Right lobe of liver (tissue), 6 donors: ENCODE results near the gene GALNT15. TPM values are rescaled to one million over a fixed set of nuclear protein-coding genes. Genes with fewer than 3 reads are reported as not detected.

Experiments used
- ATAC-seq, 4 donors: fragments of 200-7000 bp; cut with Tn5 transposase; one replicate each; pipeline ENCODE4 v1.9.1; 2020; ENCODE audit warnings: mild to moderate bottlenecking in 4 of 4, moderate library complexity in 4 of 4
- DNase-seq, 3 donors: peaks; one replicate each; pipeline ENCODE4 v3.0.0-alpha.2; 2020
- H3K27ac ChIP-seq, 3 donors: fragments of 200-600 bp; one replicate each; pipeline ENCODE4 v1.8.0; 2022
- H3K27me3 ChIP-seq, 2 donors: fragments of 200-600 bp; one replicate each; pipeline ENCODE4 v1.8.0; 2022
- H3K36me3 ChIP-seq, 4 donors: fragments of 200-600 bp; sonication (generic) in 1 of 4; one replicate each; pipeline versions ENCODE4 v1.5.1 to v1.8.0; 2017 to 2022; ENCODE audit warnings: control low read depth in 1 of 4
- H3K4me1 ChIP-seq, 4 donors: fragments of 200-600 bp; sonication (generic) in 1 of 4; one replicate each; pipeline versions ENCODE4 v1.5.1 to v1.8.0; 2017 to 2022; ENCODE audit warnings: control low read depth in 1 of 4
- H3K4me3 ChIP-seq, 3 donors: fragments of 200-600 bp; one replicate each; pipeline ENCODE4 v1.8.0; 2022
- H3K9me3 ChIP-seq, 4 donors: fragments of 200-600 bp; sonication (generic) in 1 of 4; one replicate each; pipeline versions ENCODE4 v1.5.1 to v1.8.0; 2017 to 2022; ENCODE audit warnings: control low read depth in 1 of 4
- CTCF ChIP-seq, 4 donors: fragments of 200-600 bp in 3 of 4; fragments of 450-650 bp in 1 of 4; IDR thresholded peaks; one replicate each; pipeline versions ENCODE4 v1.5.1 to v1.8.0; 2016 to 2022; ENCODE audit warnings: antibody characterized with exemption in 4 of 4, mild to moderate bottlenecking in 2 of 4
- POLR2A ChIP-seq: fragments of 450-650 bp; IDR thresholded peaks from one replicate; pipeline ENCODE4 v1.6.1; 2017; ENCODE audit warnings: antibody characterized with exemption, mild to moderate bottlenecking
- WGBS: methylation state at CpG from one replicate; pipeline ENCODE4 v1.1.6; 2018; ENCODE audit warnings: low coverage, low lambda C conversion rate; ENCODE audit not compliant: insufficient coverage; ENCODE audit errors: missing lambda C conversion rate; 5-methylcytosine and 5-hydroxymethylcytosine counted together
- intact Hi-C, 2 donors: fragments of 100-400 bp; cut with DNase I; formaldehyde crosslinking; loops; one replicate each; pipeline versions ENCODE4 v1.11.2 to v1.14.1; 2022
- total RNA-seq, 6 experiments: library from RNA; depleted of rRNA in 2 of 6; stranded (reverse); fragments of >200 nt in 2 of 6; fragmentation: NEBNext Ultra II Directional in 3 of 6; extraction: Animal tissue kit (Norgen Biotek cat#: 25700) in 3 of 6; gene quantifications; one replicate each; pipeline versions ENCODE4 v1.1.0 to v1.2.4, GENCODE V29; 2016 to 2023
- donor health status: DM: no; HTN: yes; CAD: no.
- donor health status: DM: no; HTN: no; CAD: no.
- donor health status: DM: no; HTN: no; CAD: no.
- donor health status: DM: no; HTN: yes; CAD: no.
- donor health status: DM: no; HTN: yes; CAD: no.

Gene GALNT15
- total RNA-seq, 6 experiments from 2014 or later = 2.0 to 9.2 (median 4.0) TPM

- H3K9me3 ChIP-seq = no peaks in the 10 kb centered on the region
- peaks cover 0 to 14% (median 0%) of the 10 kb centered on the region in 4 donors for H3K36me3 ChIP-seq
- no peak overlapping the region for H3K4me3 ChIP-seq
- H3K27ac ChIP-seq = no peak overlapping the region
- H3K27me3 ChIP-seq = no peaks in the 10 kb centered on the region
- H3K4me1 ChIP-seq = peaks cover 0 to 29% (median under 1%) of the 10 kb centered on the region in 4 donors
- intact Hi-C loops = no loop called here
- ATAC-seq (no peak), DNase-seq (no peak)
- 69% methylated on average over 4 of the region's 4 CpGs for WGBS
- TF ChIP-seq CTCF (IDR thresholded peaks at IDR 0.05) = no peak
- no peak for TF ChIP-seq POLR2A
These were observed 87.7 kb downstream of the GALNT15 start for GRCh38 chr3:16262174-16262573.

GRCh38 chr3:16264174-16264707 is 89.8 kb downstream of the GALNT15 start:
- WGBS = under 1% methylated on average over 21 of the region's 21 CpGs
- DNase-seq (no peak), ATAC-seq (no peak)
- intact Hi-C loops = no loop called here
- Histone ChIP-seq H3K9me3 (no peaks in the 10 kb centered on the region), H3K4me1 (peaks cover 0 to 43% (median 5%) of the 10 kb centered on the region in 4 donors), H3K27ac (peak overlapping the region; percentile 4 to 96 (median 52)), H3K27me3 (no peaks in the 10 kb centered on the region), H3K4me3 (peak overlapping the region; percentile 63 to 91 (median 70)), H3K36me3 (peaks cover 0 to 13% (median 0%) of the 10 kb centered on the region in 4 donors)
- TF ChIP-seq POLR2A (no peak), CTCF (IDR thresholded peaks at IDR 0.05) (no peak)

- intact Hi-C loops = no loop called here
- H3K9me3 ChIP-seq = no peaks in the 10 kb centered on the region
- under 1% methylated on average over 30 of the region's 61 CpGs for WGBS
- H3K27me3 ChIP-seq = no peaks in the 10 kb centered on the region
- ATAC-seq (peak; percentile 95 to 99 (median 98)), DNase-seq (peak; percentile 100)
- H3K36me3 ChIP-seq = peaks cover 0 to 8% (median 0%) of the 10 kb centered on the region in 4 donors
- peak within 1 kb of the TSS; percentile 63 to 91 (median 70) for H3K4me3 ChIP-seq
- H3K27ac ChIP-seq = peak within 1 kb of the TSS; percentile 72 to 96 (median 93)
- H3K4me1 ChIP-seq = peaks cover 0 to 43% (median 5%) of the 10 kb centered on the region in 4 donors
- TF ChIP-seq POLR2A (peak; percentile 91), CTCF (IDR thresholded peaks at IDR 0.05) (peak in 1 of 4 donors; percentile 25)
These were observed 90.4 kb downstream of the GALNT15 start, which contains the start of the genes DPH3 and OXNAD1 for GRCh38 chr3:16264708-16265454. TSS of gene DPH3 (minus strand) at chr3:16264943. CDS start at chr3:16264876, 67 bp downstream. TSS of gene OXNAD1 (plus strand) at chr3:16265212. CDS start at chr3:16270953, 5,741 bp downstream.

GRCh38 chr3:16265455-16265786 is 90.9 kb downstream of the GALNT15 start:
- WGBS = 0% methylated on average over 6 of the region's 6 CpGs
- Histone ChIP-seq H3K4me1 (peaks cover 0 to 43% (median 5%) of the 10 kb centered on the region in 4 donors), H3K9me3 (no peaks in the 10 kb centered on the region), H3K4me3 (peak overlapping the region; percentile 63 to 91 (median 70)), H3K36me3 (peaks cover 0 to 5% (median 2%) of the 10 kb centered on the region in 4 donors), H3K27ac (peak overlapping the region; percentile 72 to 96 (median 93)), H3K27me3 (no peaks in the 10 kb centered on the region)
- DNase-seq (no peak), ATAC-seq (no peak)
- intact Hi-C loops = no loop called here
- peak; percentile 7 for TF ChIP-seq POLR2A
- no peak for TF ChIP-seq CTCF (IDR thresholded peaks at IDR 0.05)
